IMR-90 (cell line): ENCODE results near the gene NEIL1. TPM values are rescaled to one million over a fixed set of nuclear protein-coding genes. Genes with fewer than 3 reads are reported as not detected.

Source experiments
- ATAC-seq: fragments of 200-7000 bp; cut with Tn5 transposase; 2 replicates; pipeline ENCODE4 v1.9.1; 2020; ENCODE audit warnings: low read depth, mild to moderate bottlenecking, moderate library complexity
- BruUV-seq: library from RNA; stranded (reverse); fragments of 400-500 nt; replicated peaks from 2 replicates; lab custom pipeline; 2021; lab: Mats Ljungman, UMichigan
- CTCF ChIA-PET: fragments of 300-600 bp; formaldehyde crosslinking; extraction: SDS; loops from one replicate; lab custom pipeline; 2021; ENCODE audit warnings: antibody characterized with exemption; lab: Yijun Ruan, JAX
- POLR2A ChIA-PET: fragments of 300-600 bp; sonication (Branson Sonifier 250); formaldehyde crosslinking; loops from one replicate; lab custom pipeline; 2022; ENCODE audit warnings: antibody characterized with exemption; ENCODE audit not compliant: unreplicated experiment; lab: Charles Lee
- DNase-seq: peaks from one replicate; pipeline ENCODE4 v3.0.0; 2013
- H2AFZ ChIP-seq: replicated peaks from 2 replicates; pipeline ENCODE3; 2013; ENCODE audit warnings: low read length, mild to moderate bottlenecking; ENCODE audit not compliant: poor library complexity
- H2AK5ac ChIP-seq: 2 replicates; pipeline ENCODE4 v1.6.1; 2013; ENCODE audit warnings: low read depth, low read length, inconsistent platforms
- H2AK9ac ChIP-seq: replicated peaks from 2 replicates; pipeline ENCODE3; 2013; ENCODE audit warnings: mild to moderate bottlenecking, low read depth, low read length, moderate library complexity; ENCODE audit not compliant: poor library complexity
- H2BK120ac ChIP-seq: 2 replicates; pipeline ENCODE4 v1.6.1; 2013; ENCODE audit warnings: low read depth, low read length, inconsistent platforms
- H2BK15ac ChIP-seq: 3 replicates; pipeline ENCODE4 v1.6.1; 2013; ENCODE audit warnings: low read depth, low read length, inconsistent platforms
- H2BK20ac ChIP-seq: 2 replicates; pipeline ENCODE4 v1.6.1; 2013; ENCODE audit warnings: low read depth, mild to moderate bottlenecking, inconsistent platforms, low read length, moderate library complexity
- H2BK5ac ChIP-seq: 2 replicates; pipeline ENCODE4 v1.6.1; 2013; ENCODE audit warnings: mild to moderate bottlenecking, low read depth, low read length, inconsistent platforms; ENCODE audit not compliant: poor library complexity, severe bottlenecking
- H3K14ac ChIP-seq: replicated peaks from 2 replicates; pipeline ENCODE4 v1.6.1; 2013; ENCODE audit warnings: low read depth, low read length, inconsistent platforms
- H3K18ac ChIP-seq: 2 replicates; pipeline ENCODE4 v1.6.1; 2013; ENCODE audit warnings: low read depth, low read length, control low read depth
- H3K23ac ChIP-seq: 2 replicates; pipeline ENCODE4 v1.6.1; 2013; ENCODE audit warnings: low read depth, low read length, inconsistent platforms
- H3K27ac ChIP-seq: 2 replicates; pipeline ENCODE4 v1.5.1; 2013; ENCODE audit warnings: mild to moderate bottlenecking, control low read depth, low read length; ENCODE audit not compliant: insufficient read depth
- H3K27me3 ChIP-seq: 2 replicates; pipeline ENCODE4 v1.6.1; 2013; ENCODE audit warnings: low read length; ENCODE audit not compliant: control insufficient read depth, insufficient read depth
- H3K36me3 ChIP-seq: 2 replicates; pipeline ENCODE4 v1.6.1; 2013; ENCODE audit warnings: low read length, mixed read lengths; ENCODE audit not compliant: control insufficient read depth, insufficient read depth
- H3K4ac ChIP-seq: 2 replicates; pipeline ENCODE4 v1.6.1; 2013; ENCODE audit warnings: low read depth, low read length, inconsistent platforms
- H3K4me1 ChIP-seq: 2 replicates; pipeline ENCODE4 v1.6.1; 2013; ENCODE audit warnings: low read length, mixed read lengths; ENCODE audit not compliant: control insufficient read depth, insufficient read depth
- H3K4me2 ChIP-seq: 2 replicates; pipeline ENCODE4 v1.6.1; 2013; ENCODE audit warnings: low read depth, mild to moderate bottlenecking, control low read depth, low read length, moderate library complexity
- H3K4me3 ChIP-seq: 2 replicates; pipeline ENCODE4 v1.5.1; 2013; ENCODE audit warnings: low read depth, mild to moderate bottlenecking, control low read depth, low read length, moderate library complexity; ENCODE audit not compliant: insufficient read depth
- H3K56ac ChIP-seq: 2 replicates; pipeline ENCODE4 v1.6.1; 2013; ENCODE audit warnings: low read length, inconsistent platforms; ENCODE audit not compliant: insufficient read depth; ENCODE audit errors: extremely low read depth
- H3K79me1 ChIP-seq, 2 experiments: 2 replicates each; pipeline ENCODE4 v1.6.1; 2013; ENCODE audit warnings: low read length in 2 of 2, inconsistent platforms in 1 of 2, low read depth in 1 of 2
- H3K9ac ChIP-seq: 2 replicates; pipeline ENCODE4 v1.6.1; 2013; ENCODE audit warnings: low read depth, low read length, control low read depth
- H3K9me1 ChIP-seq: 2 replicates; pipeline ENCODE4 v1.6.1; 2013; ENCODE audit warnings: low read length, inconsistent platforms; ENCODE audit not compliant: insufficient read depth
- H3K9me3 ChIP-seq: 2 replicates; pipeline ENCODE4 v1.6.1; 2013; ENCODE audit warnings: low read length; ENCODE audit not compliant: control insufficient read depth, insufficient read depth
- H4K20me1 ChIP-seq: 2 replicates; pipeline ENCODE4 v1.6.1; 2013; ENCODE audit warnings: low read length, inconsistent platforms; ENCODE audit not compliant: insufficient read depth
- H4K5ac ChIP-seq: 2 replicates; pipeline ENCODE4 v1.6.1; 2013; ENCODE audit warnings: mild to moderate bottlenecking, low read depth, low read length, control low read depth
- H4K8ac ChIP-seq, 2 experiments: 2 replicates each; pipeline ENCODE4 v1.6.1; 2013; ENCODE audit warnings: low read depth in 2 of 2, low read length in 2 of 2, control low read depth in 1 of 2, inconsistent platforms in 1 of 2
- H4K91ac ChIP-seq: 2 replicates; pipeline ENCODE4 v1.6.1; 2013; ENCODE audit warnings: low read depth, low read length, inconsistent platforms; ENCODE audit not compliant: insufficient read depth
- BHLHE40 ChIP-seq: fragments of 150-350 bp; IDR thresholded peaks from 2 replicates; pipeline ENCODE4 v1.6.1; 2016; ENCODE audit warnings: mild to moderate bottlenecking, low read depth, low read length
- CEBPB ChIP-seq: IDR thresholded peaks from 2 replicates; pipeline ENCODE4 v1.6.1; 2012; ENCODE audit warnings: low read depth, low read length, improper control_type of control experiment
- CHD1 ChIP-seq: IDR thresholded peaks from 2 replicates; pipeline ENCODE4 v1.6.1; 2012; ENCODE audit warnings: low read depth, low read length, improper control_type of control experiment
- CTCF ChIP-seq: conservative IDR thresholded peaks from 2 replicates; pipeline ENCODE4 v1.5.1; 2012; ENCODE audit warnings: mild to moderate bottlenecking, low read depth, low read length, improper control_type of control experiment
- ELK1 ChIP-seq: fragments of 150-350 bp; IDR thresholded peaks from 2 replicates; pipeline ENCODE4 v1.6.1; 2016; ENCODE audit warnings: low read depth, mild to moderate bottlenecking, low read length, moderate library complexity, borderline replicate concordance
- FOS ChIP-seq: fragments of 150-350 bp; IDR thresholded peaks from 2 replicates; pipeline ENCODE4 v1.6.1; 2016; ENCODE audit warnings: low read depth, low read length
- MAFK ChIP-seq: IDR thresholded peaks from 2 replicates; pipeline ENCODE4 v1.6.1; 2012; ENCODE audit warnings: low read depth, low read length, improper control_type of control experiment
- MAZ ChIP-seq: IDR thresholded peaks from 2 replicates; pipeline ENCODE4 v1.6.1; 2012; ENCODE audit warnings: low read depth, mild to moderate bottlenecking, low read length, improper control_type of control experiment, moderate library complexity, borderline replicate concordance
- MXI1 ChIP-seq: IDR thresholded peaks from 2 replicates; pipeline ENCODE4 v1.6.1; 2012; ENCODE audit warnings: low read depth, mild to moderate bottlenecking, low read length, moderate library complexity, borderline replicate concordance
- NFE2L2 ChIP-seq: fragments of 150-350 bp; IDR thresholded peaks from 2 replicates; pipeline ENCODE4 v1.6.1; 2016; ENCODE audit warnings: low read depth, mild to moderate bottlenecking, low read length
- POLR2A ChIP-seq: IDR thresholded peaks from 2 replicates; pipeline ENCODE4 v1.6.1; 2012; ENCODE audit warnings: mild to moderate bottlenecking, low read depth, low read length
- RAD21 ChIP-seq: IDR thresholded peaks from 2 replicates; pipeline ENCODE4 v1.6.1; 2012; ENCODE audit warnings: low read length, improper control_type of control experiment
- RCOR1 ChIP-seq: IDR thresholded peaks from 2 replicates; pipeline ENCODE4 v1.6.1; 2012; ENCODE audit warnings: mild to moderate bottlenecking, low read length, improper control_type of control experiment; ENCODE audit not compliant: insufficient replicate concordance
- RFX5 ChIP-seq: IDR thresholded peaks from 2 replicates; pipeline ENCODE4 v1.8.0; 2012; ENCODE audit warnings: low read depth, mild to moderate bottlenecking, low read length, moderate library complexity
- SMC3 ChIP-seq: fragments of 150-350 bp; IDR thresholded peaks from 2 replicates; pipeline ENCODE4 v1.6.1; 2016; ENCODE audit warnings: low read depth, mild to moderate bottlenecking, antibody characterized with exemption, low read length, moderate library complexity
- USF2 ChIP-seq: fragments of 150-350 bp; IDR thresholded peaks from 2 replicates; pipeline ENCODE4 v1.6.1; 2017; ENCODE audit warnings: mild to moderate bottlenecking, antibody characterized with exemption, low read length, low read depth
- WGBS, 2 experiments: methylation state at CpG; one replicate each; pipeline versions ENCODE4 v1.1.5 to v1.1.7; 2013; ENCODE audit warnings: missing lambda C conversion rate in 2 of 2; ENCODE audit not compliant: insufficient read length in 1 of 2; ENCODE audit errors: extremely low coverage in 2 of 2; 5-methylcytosine and 5-hydroxymethylcytosine counted together
- dilution Hi-C: fragments of 300-500 bp; cut with HindIII; formaldehyde crosslinking; loops from one replicate; pipeline ENCODE4 v1.14.3; 2018; ENCODE audit warnings: low sequenced_read_pairs; ENCODE audit not compliant: unreplicated experiment
- in situ Hi-C: fragments of 300-500 bp; cut with MboI; formaldehyde crosslinking; loops from 3 replicates; pipeline ENCODE4 v1.14.3; 2019; ENCODE audit warnings: low sequenced_read_pairs, inconsistent platforms, mixed read lengths
- intact Hi-C: fragments of 100-400 bp; cut with micrococcal nuclease; formaldehyde crosslinking; loops from 2 replicates; pipeline ENCODE4 v1.10.0; 2022
- polyA plus RNA-seq, 3 experiments: library from polyadenylated mRNA; depleted of rRNA; stranded (reverse); fragments of >200 nt; gene quantifications; 2 replicates each; pipeline ENCODE4 v1.2.3, GENCODE V29; 2012; ENCODE audit warnings: low replicate concordance in 1 of 3
- total RNA-seq: library from RNA; depleted of rRNA; stranded (reverse); fragments of >200 nt; gene quantifications from 2 replicates; pipeline ENCODE4 v1.2.3, GENCODE V29; 2012

NEIL1 gene
- total and polyA plus RNA-seq, 2 of the 4 experiments (the other 2 are of a cell fraction) = 1.1 to 3.6 TPM

- Histone ChIP-seq H4K5ac (no peak overlapping the region), H2BK15ac (no peak overlapping the region), H3K4me3 (no peak overlapping the region), H4K91ac (no peak overlapping the region), H2AK5ac (no peak overlapping the region), H3K27ac (no peak overlapping the region), H3K9me1 (no peaks in the 10 kb centered on the region), H3K9ac (no peak overlapping the region), H3K79me1 (no peaks in the 10 kb centered on the region), H3K36me3 (no peaks in the 10 kb centered on the region), H3K56ac (no peak overlapping the region), H2BK5ac (no peak overlapping the region), H2BK20ac (no peak overlapping the region), H2BK120ac (no peak overlapping the region), H2AFZ (no peak overlapping the region), H4K8ac (no peak overlapping the region), H2AK9ac (no peak overlapping the region), H3K4me2 (no peak overlapping the region), H3K14ac (no peak overlapping the region), H3K4ac (no peak overlapping the region), H3K4me1 (no peaks in the 10 kb centered on the region), H3K18ac (no peak overlapping the region), H3K23ac (no peak overlapping the region), H3K27me3 (peaks cover 18% of the 10 kb centered on the region), H4K20me1 (no peaks in the 10 kb centered on the region), H3K9me3 (no peaks in the 10 kb centered on the region)
- TF ChIP-seq FOS = no peak
- no peak for TF ChIP-seq CHD1
- no peak for TF ChIP-seq MAZ
- no peak for TF ChIP-seq MAFK
- TF ChIP-seq USF2 = no peak
- TF ChIP-seq BHLHE40 = no peak
- TF ChIP-seq SMC3 = no peak
- no peak for TF ChIP-seq CEBPB
- no peak for TF ChIP-seq ELK1
- TF ChIP-seq MXI1 = no peak
- TF ChIP-seq RFX5 = no peak
- no peak for TF ChIP-seq CTCF
- TF ChIP-seq RAD21 = no peak
- no peak for TF ChIP-seq RCOR1
- TF ChIP-seq POLR2A = no peak
- TF ChIP-seq NFE2L2 = no peak
- 50% methylated on average over 1 of the region's 4 CpGs; no CpG with 5 or more reads in 1 of the 2 experiments for WGBS, 2 experiments
- intact Hi-C loops (no loop called here), in situ Hi-C loops (no loop called here), dilution Hi-C loops (no loop called here)
- BruUV-seq = no TSS peak
- no peak for DNase-seq
- ATAC-seq = no peak
- POLR2A ChIA-PET = no interaction called here
- CTCF ChIA-PET = no interaction called here
Observed at GRCh38 chr15:75327005-75327404, 19.8 kb upstream of the NEIL1 start.
